ENCODE data around the gene SEL1L2. TPM values are rescaled to one million over a fixed set of nuclear protein-coding genes. Genes with fewer than 3 reads are reported as not detected.
A peak's percentile ranks its signal among the peaks of the same experiment; 100 is the strongest.

SEL1L2 gene
- total RNA-seq, 2 donors from 2014 or later, result not detected

GRCh38 chr20:13821876-13822275 lies 168.5 kb downstream of the SEL1L2 start:
- TF ChIP-seq CTCF (IDR thresholded peaks at IDR 0.05), result no peak
- Histone ChIP-seq H3K4me3 (no peak overlapping the region), H3K4me1 (ENCODE audit: control insufficient read depth in 1 of 2, low read depth in 2 of 2) (no peaks in the 10 kb centered on the region), H3K36me3 (peaks cover 8% of the 10 kb centered on the region), H3K27ac (no peak overlapping the region), H3K27me3 (replicated peaks; ENCODE audit: insufficient read depth) (no peaks in the 10 kb centered on the region), H3K9me3 (no peaks in the 10 kb centered on the region)
- ATAC-seq (ENCODE audit: insufficient number of reproducible peaks, low FRiP score, low read depth) (no peak), DNase-seq (ENCODE audit: low spot score) (no peak)

- no peak overlapping the region for H3K4me3 ChIP-seq
- DNase-seq (ENCODE audit: low spot score) (no peak), ATAC-seq (ENCODE audit: insufficient number of reproducible peaks, low FRiP score, low read depth) (no peak)
- no peaks in the 10 kb centered on the region for H3K4me1 ChIP-seq (ENCODE audit: control insufficient read depth in 1 of 2, low read depth in 2 of 2)
- no peaks in the 10 kb centered on the region for H3K27me3 ChIP-seq (replicated peaks; ENCODE audit: insufficient read depth)
- H3K36me3 ChIP-seq, result peaks cover 17% of the 10 kb centered on the region
- TF ChIP-seq CTCF (IDR thresholded peaks at IDR 0.05), result peak; percentile 76
- no peaks in the 10 kb centered on the region for H3K9me3 ChIP-seq
- H3K27ac ChIP-seq, result no peak overlapping the region
These were observed 170.3 kb downstream of the SEL1L2 start for GRCh38 chr20:13819885-13820645.

- Histone ChIP-seq H3K4me1 (ENCODE audit: control insufficient read depth in 1 of 2, low read depth in 2 of 2) (no peaks in the 10 kb centered on the region), H3K36me3 (peaks cover 37% of the 10 kb centered on the region), H3K4me3 (no peak overlapping the region), H3K27ac (no peak overlapping the region), H3K27me3 (replicated peaks; ENCODE audit: insufficient read depth) (no peaks in the 10 kb centered on the region), H3K9me3 (no peaks in the 10 kb centered on the region)
- no peak for DNase-seq (ENCODE audit: low spot score)
- TF ChIP-seq CTCF (IDR thresholded peaks at IDR 0.05), result no peak
- ATAC-seq (ENCODE audit: insufficient number of reproducible peaks, low FRiP score, low read depth), result no peak
These were observed 173.1 kb downstream of the SEL1L2 start for GRCh38 chr20:13817342-13817741.

- no peaks in the 10 kb centered on the region for H3K4me1 ChIP-seq (ENCODE audit: control insufficient read depth in 1 of 2, low read depth in 2 of 2)
- no peak for ATAC-seq (ENCODE audit: insufficient number of reproducible peaks, low FRiP score, low read depth)
- H3K27ac ChIP-seq, result no peak overlapping the region
- no peaks in the 10 kb centered on the region for H3K27me3 ChIP-seq (replicated peaks; ENCODE audit: insufficient read depth)
- TF ChIP-seq CTCF (IDR thresholded peaks at IDR 0.05), result no peak
- no peak overlapping the region for H3K4me3 ChIP-seq
- DNase-seq (ENCODE audit: low spot score), result no peak
- H3K36me3 ChIP-seq, result peaks cover 42% of the 10 kb centered on the region
- no peaks in the 10 kb centered on the region for H3K9me3 ChIP-seq
These were observed 173.7 kb downstream of the SEL1L2 start for GRCh38 chr20:13816757-13817156.

GRCh38 chr20:13814672-13815071 lies 175.7 kb downstream of the SEL1L2 start:
- peaks cover 60% of the 10 kb centered on the region for H3K36me3 ChIP-seq
- no peak overlapping the region for H3K4me3 ChIP-seq
- H3K27ac ChIP-seq, result no peak overlapping the region
- DNase-seq (ENCODE audit: low spot score) (no peak), ATAC-seq (ENCODE audit: insufficient number of reproducible peaks, low FRiP score, low read depth) (no peak)
- no peak for TF ChIP-seq CTCF (IDR thresholded peaks at IDR 0.05)
- no peaks in the 10 kb centered on the region for H3K9me3 ChIP-seq
- no peaks in the 10 kb centered on the region for H3K4me1 ChIP-seq (ENCODE audit: control insufficient read depth in 1 of 2, low read depth in 2 of 2)
- no peaks in the 10 kb centered on the region for H3K27me3 ChIP-seq (replicated peaks; ENCODE audit: insufficient read depth)

Measured in thoracic aorta (tissue), 2 donors.